RPMI8226 (cell line): ENCODE measurements around the gene INO80C.

Experiments used
- DNase-seq: peaks from one replicate; pipeline ENCODE4 v3.0.0-alpha.2; 2015

INO80C gene

GRCh38 chr18:35497370-35498197 is at the start of gene INO80C:
Gene INO80C (minus strand): TSS chr18:35497960. CDS start chr18:35497874, 86 bp downstream.
- DNase-seq, result peak; percentile 97

DNA sequence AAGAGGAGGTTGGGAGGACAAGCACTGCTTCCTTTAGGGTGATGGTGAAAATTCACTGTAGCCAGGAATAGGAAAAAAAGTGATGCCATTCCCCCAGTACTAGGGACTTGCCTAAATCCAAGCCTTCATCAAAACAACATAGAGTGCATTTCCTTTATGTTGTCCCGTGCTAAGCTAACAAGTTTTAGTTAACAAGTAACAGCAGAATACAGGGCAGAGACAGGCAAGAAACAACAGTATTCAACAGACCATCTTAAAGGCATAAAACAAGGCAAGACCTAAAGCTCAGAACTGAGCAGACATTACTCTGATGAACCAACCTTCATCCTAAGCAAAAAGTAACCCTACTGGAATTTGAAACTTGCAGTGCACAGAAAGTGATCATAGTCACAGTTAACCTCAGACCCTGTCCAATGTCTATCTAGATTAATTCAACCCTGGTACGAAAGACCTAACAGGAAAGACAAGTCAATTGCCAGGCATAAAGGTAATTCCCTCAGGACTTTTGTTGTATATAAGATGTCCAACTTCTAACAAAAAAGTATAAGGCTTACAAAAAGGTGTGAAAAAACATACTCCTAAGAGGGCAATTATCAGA is 49.3 kb upstream of the INO80C start:
- DNase-seq, result no peak

GRCh38 chr18:35542356-35542755 is 44.6 kb upstream of the INO80C start:
- DNase-seq, result no peak

DNA sequence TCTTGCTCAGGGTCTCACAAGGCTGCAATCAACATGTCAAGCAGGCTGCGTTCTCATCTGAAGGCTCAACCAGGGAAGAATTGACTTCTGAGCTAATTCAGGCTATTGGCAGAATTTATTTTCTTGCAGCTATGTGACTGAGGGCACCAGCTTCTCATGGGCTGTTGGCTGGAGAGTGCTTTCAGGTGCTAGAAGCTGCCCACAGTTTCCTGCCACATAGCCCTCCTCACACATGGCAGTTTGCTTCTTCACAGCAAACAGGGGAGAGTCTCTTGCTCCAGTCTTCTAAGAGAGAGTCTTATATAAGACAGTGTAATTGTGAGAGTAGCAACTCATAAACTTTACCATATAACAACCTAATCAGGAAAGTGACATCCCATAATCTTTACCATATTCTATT is 37.5 kb upstream of the INO80C start:
- no peak for DNase-seq

DNA sequence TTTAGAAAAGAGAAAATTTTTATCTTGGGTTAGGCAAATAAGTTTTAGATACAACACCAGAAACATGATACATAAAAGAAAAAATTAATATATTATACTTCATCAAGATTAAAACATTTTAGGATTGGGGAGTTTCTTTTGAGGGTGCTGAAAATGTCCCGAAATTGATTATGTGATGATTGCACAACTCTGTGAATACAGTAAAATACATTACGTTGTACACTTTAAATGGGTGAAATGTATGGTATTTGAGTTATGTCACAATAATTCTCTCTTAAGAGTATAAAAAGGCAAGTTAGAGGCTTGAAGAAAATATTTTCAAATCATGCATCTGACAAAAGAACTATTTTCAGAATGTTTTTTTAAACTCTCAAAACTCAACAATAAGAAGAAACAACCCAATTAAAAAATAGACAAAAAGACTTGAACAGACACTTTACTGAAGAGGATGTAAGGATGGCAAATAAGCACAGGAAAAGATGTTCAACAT is 36.2 kb upstream of the INO80C start:
- DNase-seq, result no peak

DNA sequence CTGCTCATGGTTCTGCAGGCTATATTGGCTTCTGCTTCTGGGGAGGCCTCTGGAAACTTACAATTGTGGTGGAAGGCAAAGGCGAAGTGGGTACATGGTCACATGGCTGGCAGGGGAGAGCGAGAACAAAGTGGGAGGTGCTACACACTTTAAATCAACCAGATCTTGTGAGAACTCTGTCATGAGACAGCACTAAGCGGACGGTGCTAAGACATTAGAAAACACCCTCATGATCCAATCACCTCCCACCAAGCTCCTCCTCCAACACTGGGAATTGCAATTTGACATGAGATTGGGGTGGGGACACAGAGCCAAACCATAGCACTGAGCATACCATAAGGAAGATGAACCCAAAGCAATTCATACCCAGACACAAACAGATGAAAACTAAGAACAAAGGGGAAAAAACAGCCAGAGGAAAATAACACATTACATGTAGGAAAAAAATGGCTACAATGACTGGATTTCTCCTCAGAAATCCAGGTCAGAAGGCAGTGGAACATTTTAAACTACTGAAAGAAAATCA is 31.1 kb upstream of the INO80C start:
- no peak for DNase-seq

DNA sequence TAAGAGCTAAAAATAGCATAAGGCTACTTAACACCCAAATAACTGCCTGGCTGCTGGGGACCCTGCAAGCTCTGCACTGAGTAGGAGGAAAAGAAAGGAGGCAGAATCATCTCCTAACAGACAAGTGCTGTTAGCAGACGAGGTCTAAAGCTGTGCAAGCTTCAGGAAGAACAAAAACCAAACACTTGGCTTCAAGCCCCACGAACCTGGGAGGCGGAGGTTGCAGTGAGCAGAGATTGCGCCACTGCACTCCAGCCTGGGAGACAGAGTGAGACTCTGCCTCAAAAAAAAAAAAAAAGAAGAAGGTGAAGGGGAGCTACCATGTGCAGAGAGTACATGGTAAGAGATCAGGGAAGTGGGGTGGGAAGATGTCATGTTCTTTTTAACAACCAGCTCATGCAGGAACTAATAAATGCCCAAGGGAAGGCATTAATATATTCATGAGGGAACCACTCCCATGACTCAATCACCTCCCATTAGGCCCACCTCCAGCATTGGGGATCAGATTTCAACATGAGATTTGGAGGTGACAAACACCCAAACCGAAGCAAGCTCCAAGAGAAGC is 28.8 kb upstream of the INO80C start:
- no peak for DNase-seq

DNA sequence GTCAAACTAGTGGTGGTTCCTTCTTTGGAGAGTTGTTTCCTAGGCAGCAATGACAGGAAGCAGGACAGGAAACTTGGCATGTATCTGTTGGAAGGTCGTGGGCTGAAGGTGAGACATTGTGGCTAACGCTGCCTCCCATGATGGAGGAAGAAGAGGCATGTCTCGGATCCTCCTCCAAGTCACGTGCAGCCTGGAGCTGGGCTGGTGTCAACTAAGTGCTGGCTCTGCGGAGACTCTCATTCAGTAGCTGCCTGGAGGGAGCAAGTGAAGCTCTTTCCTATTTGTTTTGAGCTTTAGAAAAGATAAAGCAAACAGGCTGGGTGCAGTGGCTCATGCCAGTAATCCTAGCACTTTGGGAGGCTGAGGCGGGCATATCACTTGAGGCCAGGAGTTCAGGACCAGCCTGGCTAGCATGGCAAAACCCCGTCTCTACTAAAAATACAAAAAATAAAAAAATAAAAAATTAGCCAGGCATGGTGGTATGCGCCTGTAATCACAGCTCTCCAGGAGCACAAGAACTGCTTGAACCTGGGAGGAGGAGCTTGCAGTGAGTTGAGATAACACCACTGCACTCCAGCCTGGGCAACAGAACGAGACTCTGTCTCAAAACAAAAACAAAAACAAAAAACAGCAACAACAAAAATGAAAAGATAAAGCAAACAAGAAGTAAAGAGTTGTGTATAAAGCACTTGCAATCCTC is 28.2 kb upstream of the INO80C start:
- no peak for DNase-seq

DNA sequence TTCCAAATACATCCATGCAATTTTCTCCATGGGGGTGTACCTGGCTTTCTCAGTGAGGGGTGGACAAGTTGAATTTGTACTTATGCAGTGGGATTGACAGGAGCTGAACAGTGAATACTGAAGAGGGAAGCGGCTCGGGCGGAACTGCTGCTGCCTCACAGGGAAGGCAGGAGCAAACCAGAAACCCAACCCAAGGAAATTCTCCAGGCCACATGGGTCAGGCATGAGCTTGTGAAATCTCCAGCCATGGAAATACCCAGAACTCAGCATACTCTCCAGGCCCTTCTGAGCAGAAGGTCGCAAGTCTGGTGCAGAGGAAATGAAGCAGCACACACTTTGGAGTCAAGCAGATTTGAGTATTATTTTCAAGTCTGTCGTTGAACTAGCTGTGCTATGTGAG is 26.5 kb upstream of the INO80C start:
- DNase-seq, result no peak

DNA sequence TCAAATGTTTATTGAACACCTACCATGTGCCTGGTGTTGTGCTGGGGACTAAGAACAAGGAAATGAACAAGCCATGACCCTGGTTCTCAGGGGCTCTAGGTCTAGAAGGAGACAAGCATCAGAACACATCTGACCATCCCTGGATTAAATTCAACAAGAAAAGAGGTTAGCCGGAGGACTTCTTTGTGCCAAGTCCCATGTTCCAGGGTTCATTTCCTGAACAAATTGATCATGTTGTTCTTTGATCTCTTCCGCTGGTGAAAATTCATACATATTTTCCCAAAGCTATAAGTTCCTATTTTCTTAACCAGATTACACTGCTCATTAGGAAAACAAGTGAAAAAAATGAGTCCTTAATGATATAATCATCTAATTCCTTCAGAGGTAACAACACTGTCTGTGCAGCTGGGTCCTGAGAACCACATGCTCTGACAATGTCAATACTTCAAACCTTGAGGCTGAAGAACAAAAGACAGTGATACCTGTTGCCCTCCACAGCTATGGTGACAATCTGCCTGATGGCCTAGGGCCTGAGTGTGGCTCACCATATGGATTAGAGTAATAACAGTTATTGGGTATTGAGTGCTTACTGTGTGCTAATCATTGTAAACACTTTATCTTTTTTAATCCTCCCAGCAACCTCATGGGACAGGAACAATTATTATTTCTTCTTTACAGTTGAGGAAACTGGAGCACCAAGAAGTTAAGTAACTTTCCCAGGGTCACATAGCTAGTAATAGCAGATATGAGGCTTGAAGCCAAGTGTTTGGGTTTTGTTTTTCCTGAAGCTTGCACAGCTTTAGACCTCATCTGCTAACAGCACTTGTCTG is 24.6 kb upstream of the INO80C start:
- DNase-seq, result no peak

DNA sequence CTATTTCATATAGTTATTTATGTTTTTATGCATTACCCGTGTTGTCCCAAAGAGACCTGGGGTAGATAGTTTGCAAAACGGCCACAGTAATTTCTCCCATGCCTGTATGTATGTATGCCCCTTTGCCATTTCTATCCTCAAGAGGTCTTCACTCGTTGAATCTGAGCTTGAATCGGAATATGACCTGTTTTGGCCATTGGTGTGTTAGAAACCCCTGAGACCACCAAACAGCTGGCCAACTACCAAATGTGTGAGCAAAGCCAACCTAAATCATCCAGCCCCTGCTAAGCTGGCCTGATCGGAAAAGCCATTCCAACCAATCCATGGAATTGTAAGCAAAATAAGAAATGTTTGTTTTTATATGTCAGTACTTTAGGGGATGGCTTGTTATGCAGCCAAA is 23.4 kb upstream of the INO80C start:
- DNase-seq, result no peak

DNA sequence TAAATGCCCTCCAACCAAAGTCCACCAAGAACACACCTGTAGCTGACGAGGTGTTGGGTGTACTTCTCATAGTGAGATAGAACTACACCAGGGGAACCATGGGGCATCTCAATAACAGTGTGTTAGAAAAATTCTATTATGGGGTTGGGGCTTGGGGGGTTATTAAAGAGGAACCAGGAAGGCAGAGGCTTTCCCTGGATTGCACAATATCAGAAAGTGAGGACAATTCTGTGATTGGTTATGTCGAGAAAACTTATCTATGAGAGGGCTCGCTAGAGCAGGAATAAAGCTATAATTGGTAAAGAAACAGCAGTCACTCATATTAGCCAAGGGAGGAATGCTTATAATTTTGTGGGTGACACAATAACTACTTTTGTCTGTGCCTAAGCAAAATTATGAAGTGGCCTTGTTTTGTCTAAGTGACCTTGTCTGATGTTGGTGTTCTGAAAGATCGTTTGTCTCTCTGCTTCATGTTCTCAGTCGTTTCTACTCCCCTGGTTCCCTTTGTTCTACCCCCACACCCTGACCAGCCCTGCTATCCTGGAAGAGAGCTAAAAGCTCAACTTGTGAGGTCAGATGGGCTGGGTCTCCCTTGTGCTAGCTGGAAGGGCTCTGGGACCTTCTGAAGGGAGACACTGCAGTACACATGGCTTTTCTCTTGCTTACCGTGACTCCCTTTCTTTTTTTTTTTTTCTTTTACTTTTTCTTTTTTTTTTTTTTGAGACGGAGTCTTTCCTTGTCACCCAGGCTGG is 21.6 kb upstream of the INO80C start:
- DNase-seq, result no peak

DNA sequence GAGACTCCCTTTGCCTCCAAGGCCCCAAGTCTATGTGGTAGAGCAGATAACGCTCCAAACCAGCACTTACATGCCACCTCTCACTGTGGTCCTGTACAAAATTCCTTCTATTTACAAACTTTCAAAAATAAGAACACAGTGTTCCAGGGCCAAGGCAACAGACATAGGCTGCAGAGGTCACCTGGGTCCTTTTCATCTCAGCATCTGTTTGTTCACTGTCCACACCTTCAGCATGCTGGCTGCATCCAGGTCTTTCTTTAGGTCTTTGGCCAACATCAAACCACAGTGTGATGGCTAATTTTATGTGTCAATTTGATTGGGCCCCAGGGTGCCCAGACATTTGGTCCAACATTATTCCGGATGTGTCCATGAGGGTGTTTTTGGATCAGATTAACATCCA is 20.0 kb upstream of the INO80C start:
- no peak for DNase-seq

DNA sequence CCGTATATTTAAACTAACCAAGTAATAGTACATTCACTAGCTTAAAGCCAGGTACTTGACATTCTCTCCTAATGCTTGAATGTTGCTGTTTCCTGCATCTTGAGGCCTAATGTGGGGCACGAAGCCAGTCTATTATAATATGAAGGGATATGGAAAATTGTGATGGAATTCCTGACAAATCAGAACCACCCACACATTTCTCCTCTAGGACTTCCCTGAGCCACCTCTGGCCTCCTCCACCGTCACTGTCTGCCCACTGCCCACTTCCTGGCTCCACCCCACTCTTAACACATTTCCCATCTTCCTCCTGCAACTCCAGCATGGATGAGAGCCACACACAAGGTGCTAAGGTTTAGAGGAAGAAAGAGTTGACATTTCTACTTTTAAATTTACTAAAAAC is 19.0 kb upstream of the INO80C start:
- no peak for DNase-seq

DNA sequence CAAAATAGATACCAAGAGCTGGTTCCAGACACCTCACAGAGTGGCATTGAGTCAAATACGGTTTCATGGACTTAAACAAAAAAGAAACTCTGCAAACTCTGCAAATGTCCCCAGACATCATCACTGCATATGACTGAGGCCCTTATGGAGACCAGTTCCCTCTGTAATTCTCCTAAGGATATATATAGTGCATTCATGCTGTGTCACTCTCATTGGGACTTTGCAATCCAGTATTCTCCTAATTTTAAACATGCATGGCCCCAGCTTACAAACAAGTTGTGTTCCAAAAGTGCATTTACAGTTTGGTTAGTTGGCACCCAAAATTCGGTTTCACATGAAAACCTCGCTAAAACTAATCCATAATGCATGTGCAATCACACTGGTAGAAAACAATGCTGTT is 18.6 kb upstream of the INO80C start:
- no peak for DNase-seq

DNA sequence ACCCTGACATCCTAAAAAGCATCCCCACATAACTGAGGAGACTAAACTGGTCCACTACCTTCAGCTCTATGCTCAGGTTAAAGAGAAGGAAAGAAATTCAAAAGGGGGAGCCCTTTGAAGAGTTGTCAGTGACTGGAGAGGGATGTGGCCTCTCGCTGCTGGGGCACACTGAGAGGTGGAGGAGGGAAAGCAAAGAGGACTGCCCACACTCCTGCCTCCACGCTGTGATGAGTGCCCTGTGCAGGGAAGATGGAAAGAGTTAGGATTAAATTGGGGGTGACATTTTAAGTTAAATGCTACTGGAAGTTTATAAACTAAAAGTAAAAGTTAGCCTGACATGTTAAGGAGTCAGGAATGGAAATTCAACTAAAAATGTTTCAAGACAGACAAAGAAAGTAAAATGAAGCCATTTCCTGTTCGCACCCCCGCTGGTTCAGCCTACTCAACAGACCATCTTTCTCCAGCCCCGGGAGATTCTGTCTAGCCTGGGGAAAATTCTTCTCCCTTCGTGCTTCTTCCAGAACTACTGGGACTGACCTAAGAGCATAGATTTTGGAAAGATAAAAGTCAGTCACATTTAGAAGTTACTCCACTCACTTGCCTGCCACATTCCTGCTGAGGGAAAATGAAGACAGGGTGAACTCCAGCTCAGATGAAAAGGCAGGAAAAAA is 17.8 kb upstream of the INO80C start:
- no peak for DNase-seq

DNA sequence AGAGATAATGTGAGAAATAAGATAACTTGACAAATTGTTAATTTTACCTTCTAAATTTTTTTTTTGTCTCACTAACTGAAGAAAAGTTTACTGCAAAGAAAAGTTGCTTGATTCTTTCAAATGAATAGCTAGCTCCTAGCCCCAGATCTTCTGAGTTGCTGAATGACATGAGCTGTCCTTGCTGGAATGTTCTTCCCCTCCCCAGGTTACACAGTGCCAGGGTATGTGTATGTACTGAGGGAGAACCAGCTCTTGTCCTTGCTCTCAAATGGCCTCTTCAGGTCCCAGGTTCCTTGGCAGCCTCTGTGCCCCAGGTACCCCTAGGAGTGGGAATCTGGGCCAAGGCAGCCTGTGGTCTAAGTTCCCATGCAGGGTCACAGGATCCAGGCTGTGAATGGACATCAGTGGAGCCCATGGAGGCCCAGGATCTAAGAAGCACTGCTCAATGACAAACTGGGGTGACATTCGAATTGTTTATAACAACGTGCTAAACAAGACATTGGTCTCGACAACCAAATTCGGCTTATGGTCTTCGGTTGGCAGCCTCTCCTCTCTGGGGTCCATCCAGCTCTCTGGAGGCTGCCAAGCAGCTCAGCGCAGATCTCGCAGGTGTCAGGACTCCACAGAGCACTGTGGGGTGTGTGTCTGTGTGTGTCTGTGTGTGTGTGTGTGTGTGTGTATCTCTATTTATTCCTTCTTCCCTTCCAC is 17.1 kb upstream of the INO80C start:
- DNase-seq, result no peak

GRCh38 chr18:35514283-35514682 is 16.5 kb upstream of the INO80C start:
- no peak for DNase-seq

DNA sequence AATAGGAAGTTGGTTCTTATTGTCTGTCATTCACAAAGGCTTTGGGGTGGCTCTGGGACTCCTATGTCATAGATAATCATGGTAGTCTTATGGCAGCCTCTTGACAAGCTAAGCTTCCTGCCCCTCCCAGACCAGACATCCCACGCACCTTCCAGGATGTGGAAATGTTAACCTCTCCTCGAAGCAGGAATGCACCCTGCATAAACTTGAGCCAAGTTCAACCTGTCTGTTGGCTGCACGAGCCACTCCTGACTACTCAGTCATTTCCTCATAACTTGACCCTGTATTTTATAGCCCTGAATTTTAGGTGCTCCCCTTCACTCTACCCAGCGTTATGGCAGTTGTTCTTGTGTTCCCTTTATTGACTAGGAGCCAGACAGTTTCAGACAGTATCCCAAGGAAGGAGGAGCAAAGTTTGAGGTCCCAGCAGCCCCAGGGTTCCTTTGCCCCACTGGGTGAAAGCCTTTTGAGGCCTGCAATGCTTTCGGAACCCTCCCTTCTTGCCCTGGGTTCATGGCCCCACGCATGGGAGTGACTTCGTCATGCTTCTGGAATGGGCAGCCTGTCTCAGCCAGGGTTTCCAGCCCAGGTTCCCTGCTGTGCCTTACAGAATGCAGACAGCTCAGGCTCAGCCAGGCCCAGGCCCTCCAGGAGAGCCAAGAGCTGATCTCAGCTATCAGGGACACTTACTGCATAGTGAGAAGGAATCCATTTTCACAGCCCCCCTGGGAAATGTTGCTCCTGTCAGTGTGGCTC is 15.6 kb upstream of the INO80C start:
- DNase-seq, result no peak

DNA sequence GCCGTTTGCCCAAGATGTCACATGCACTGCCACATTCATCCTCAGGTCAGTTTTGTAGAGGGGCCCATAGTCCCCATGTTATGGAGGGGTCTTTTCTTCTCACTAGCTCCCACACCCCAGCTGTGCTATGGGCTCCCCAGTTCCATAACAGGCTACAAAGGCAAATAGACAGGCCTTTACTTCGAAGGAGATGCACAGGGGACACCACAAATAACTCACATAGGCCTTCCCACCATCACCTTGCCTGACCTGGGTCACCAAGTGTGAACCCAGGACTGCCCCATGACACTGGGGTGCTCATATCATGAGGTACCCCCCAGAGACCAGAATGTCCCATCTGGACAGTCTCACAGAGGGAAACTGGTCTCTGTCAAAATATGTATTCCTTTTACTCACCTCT is 15.0 kb upstream of the INO80C start:
- no peak for DNase-seq
